ENCODE measurements around the gene ESR2.

Gene ESR2

GRCh38 chr14:64110802-64111201 lies 183.4 kb downstream of the ESR2 start:
- no peak for TF ChIP-seq CTCF (IDR thresholded peaks at IDR 0.05)
- no peak overlapping the region for H3K27ac ChIP-seq
- peaks cover 95% of the 10 kb centered on the region for H3K36me3 ChIP-seq
- H3K9me3 ChIP-seq = no peaks in the 10 kb centered on the region
- H3K4me1 ChIP-seq (ENCODE audit: control insufficient read depth in 1 of 2, insufficient read depth in 1 of 2, low read depth in 1 of 2, low read length in 1 of 2) = no peaks in the 10 kb centered on the region
- no peaks in the 10 kb centered on the region for H3K27me3 ChIP-seq
- no peak overlapping the region for H3K4me3 ChIP-seq (ENCODE audit: low read depth in 1 of 2, low read length in 1 of 2)

- H3K27ac ChIP-seq = no peak overlapping the region
- no peak overlapping the region for H3K4me3 ChIP-seq (ENCODE audit: low read depth in 1 of 2, low read length in 1 of 2)
- H3K9me3 ChIP-seq = no peaks in the 10 kb centered on the region
- peaks cover 95% of the 10 kb centered on the region for H3K36me3 ChIP-seq
- H3K27me3 ChIP-seq = no peaks in the 10 kb centered on the region
- H3K4me1 ChIP-seq (ENCODE audit: control insufficient read depth in 1 of 2, insufficient read depth in 1 of 2, low read depth in 1 of 2, low read length in 1 of 2) = no peaks in the 10 kb centered on the region
- TF ChIP-seq CTCF (IDR thresholded peaks at IDR 0.05) = no peak
Measured at GRCh38 chr14:64109819-64110554, 184.2 kb downstream of the ESR2 start.

- H3K36me3 ChIP-seq = peaks cover 94% of the 10 kb centered on the region
- H3K4me1 ChIP-seq (ENCODE audit: control insufficient read depth in 1 of 2, insufficient read depth in 1 of 2, low read depth in 1 of 2, low read length in 1 of 2) = no peaks in the 10 kb centered on the region
- H3K27me3 ChIP-seq = no peaks in the 10 kb centered on the region
- H3K9me3 ChIP-seq = no peaks in the 10 kb centered on the region
- H3K27ac ChIP-seq = no peak overlapping the region
- H3K4me3 ChIP-seq (ENCODE audit: low read depth in 1 of 2, low read length in 1 of 2) = no peak overlapping the region
- TF ChIP-seq CTCF (IDR thresholded peaks at IDR 0.05) = no peak
Measured at GRCh38 chr14:64107438-64107837, 186.7 kb downstream of the ESR2 start.

GRCh38 chr14:64098120-64098519 lies 196.1 kb downstream of the ESR2 start:
- TF ChIP-seq CTCF (IDR thresholded peaks at IDR 0.05) = no peak
- no peak overlapping the region for H3K4me3 ChIP-seq (ENCODE audit: low read depth in 1 of 2, low read length in 1 of 2)
- H3K36me3 ChIP-seq = peaks cover 79% of the 10 kb centered on the region
- no peak overlapping the region for H3K27ac ChIP-seq
- H3K27me3 ChIP-seq = no peaks in the 10 kb centered on the region
- no peaks in the 10 kb centered on the region for H3K4me1 ChIP-seq (ENCODE audit: control insufficient read depth in 1 of 2, insufficient read depth in 1 of 2, low read depth in 1 of 2, low read length in 1 of 2)
- H3K9me3 ChIP-seq = no peaks in the 10 kb centered on the region

- Histone ChIP-seq H3K4me3 (ENCODE audit: low read depth in 1 of 2, low read length in 1 of 2) (no peak overlapping the region), H3K4me1 (ENCODE audit: control insufficient read depth in 1 of 2, insufficient read depth in 1 of 2, low read depth in 1 of 2, low read length in 1 of 2) (no peaks in the 10 kb centered on the region), H3K27ac (no peak overlapping the region), H3K9me3 (no peaks in the 10 kb centered on the region), H3K36me3 (peaks cover 79% of the 10 kb centered on the region), H3K27me3 (no peaks in the 10 kb centered on the region)
- no peak for TF ChIP-seq CTCF (IDR thresholded peaks at IDR 0.05)
Measured at GRCh38 chr14:64095620-64096019, 198.6 kb downstream of the ESR2 start.

Data from neutrophil (primary cell).